Mammary epithelial cell (primary cell): ENCODE data around the gene B4GALNT2.

Source experiments
- CTCF ChIP-seq, 2 donors: IDR thresholded peaks in 1 of 2; conservative IDR thresholded peaks in 1 of 2; 2 replicates each; pipeline ENCODE4 v1.5.1; 2011 to 2012; ENCODE audit warnings: inconsistent platforms in 2 of 2, low read length in 2 of 2, mild to moderate bottlenecking in 2 of 2, control low read depth in 1 of 2, low read depth in 1 of 2; ENCODE audit not compliant: insufficient read depth in 1 of 2; ENCODE audit errors: extremely low read depth in 1 of 2
- EZH2 ChIP-seq: IDR thresholded peaks from 2 replicates; pipeline ENCODE4 v1.6.1; 2012; ENCODE audit warnings: low read length, inconsistent platforms, borderline replicate concordance

- no peak for TF ChIP-seq CTCF (conservative IDR thresholded peaks at IDR 0.05 in 1 of 2, IDR thresholded peaks at IDR 0.05 in 1 of 2; ENCODE audit: extremely low read depth in 1 of 2, insufficient read depth in 1 of 2, low read depth in 1 of 2, low read length in 2 of 2)
- no peak for TF ChIP-seq EZH2
Observed at GRCh38 chr17:49213399-49213798, 80.8 kb downstream of the B4GALNT2 start.
